NCI-H1105 treated with DMSO at 0.1 percent for 48 hours (cell line): Measurements from ENCODE around the gene ANP32A.
"Not testable (repeated sequence)": the region's sequence is repeated elsewhere in the genome, so short reads cannot be mapped to it uniquely, and the experiment has no call there.

Experiments used
- DNase-seq: peaks from one replicate; lab custom pipeline; 2025; lab: John Stamatoyannopoulos, UW

The ANP32A gene

GRCh38 chr15:68820295-68821189 lies at the start of gene ANP32A:
TSS of gene ANP32A (minus strand) at chr15:68820895. CDS start at chr15:68820751, 144 bp downstream.
- DNase-seq: peak; percentile 96

- DNase-seq: no peak
Measured at GRCh38 chr15:68868296-68868695, 47.6 kb upstream of the ANP32A start.

- DNase-seq: no peak
Measured at GRCh38 chr15:68862415-68862814, 41.7 kb upstream of the ANP32A start.

GRCh38 chr15:68858666-68859065 lies 38.0 kb upstream of the ANP32A start:
- not testable (repeated sequence) for DNase-seq

DNA sequence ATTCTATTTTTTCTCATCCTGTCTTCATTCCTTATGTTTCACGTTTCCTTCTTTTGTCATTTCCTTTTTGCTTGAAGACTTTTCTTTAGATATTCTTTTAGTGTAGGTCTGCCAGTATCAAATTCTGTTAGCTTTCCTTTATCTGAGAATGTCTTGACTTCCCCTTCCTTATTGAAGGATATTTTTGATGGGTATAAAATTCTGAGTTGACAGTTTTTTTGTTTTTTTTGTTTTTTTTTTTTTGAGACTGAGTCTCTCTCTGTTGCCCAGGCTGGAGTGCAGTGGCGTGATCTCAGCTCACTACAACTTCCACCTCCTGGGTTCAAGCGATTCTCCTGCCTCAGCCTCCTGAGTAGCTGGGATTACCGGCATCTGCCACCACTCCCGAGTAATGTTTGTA lies 36.7 kb upstream of the ANP32A start:
- DNase-seq: not testable (repeated sequence)

DNA sequence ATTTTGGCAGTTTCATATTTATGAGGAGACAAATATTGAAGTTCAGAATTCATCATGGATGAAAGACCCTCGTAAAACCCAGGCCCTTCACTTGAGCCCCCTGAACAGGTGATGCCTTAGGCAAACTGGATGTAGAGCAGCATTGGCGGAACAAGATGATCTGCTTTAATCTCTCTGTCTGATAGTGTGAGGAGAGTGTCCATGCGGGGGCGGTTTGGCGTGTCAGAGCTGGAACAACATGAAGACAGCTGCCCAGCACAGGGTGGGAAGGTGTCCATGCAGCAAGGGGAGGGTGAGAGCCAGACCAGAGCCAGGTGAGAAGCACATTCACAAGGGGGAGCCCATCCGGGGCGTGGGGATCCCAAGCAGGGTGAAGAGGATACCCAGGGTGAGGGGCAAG lies 31.8 kb upstream of the ANP32A start:
- no peak for DNase-seq

DNA sequence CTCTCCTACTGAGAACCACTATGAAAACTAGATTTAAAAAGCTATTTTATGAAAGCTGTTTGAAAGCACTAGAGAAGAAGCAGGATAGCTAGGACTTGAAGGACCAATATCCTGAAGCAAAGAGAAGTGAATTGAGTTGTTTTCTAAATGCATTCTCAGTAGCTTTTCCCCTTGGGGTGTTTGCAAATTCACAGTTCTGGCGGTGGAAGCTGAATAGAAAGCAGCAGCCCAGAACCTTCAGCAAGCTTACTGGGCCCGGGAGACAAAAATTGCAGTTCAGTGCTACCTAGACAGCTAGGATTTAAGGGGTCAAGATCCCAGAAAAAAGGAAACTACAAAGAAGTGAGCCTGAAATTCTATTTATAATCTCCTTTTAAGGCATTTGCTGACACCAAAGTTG lies 31.3 kb upstream of the ANP32A start:
- DNase-seq: no peak

DNA sequence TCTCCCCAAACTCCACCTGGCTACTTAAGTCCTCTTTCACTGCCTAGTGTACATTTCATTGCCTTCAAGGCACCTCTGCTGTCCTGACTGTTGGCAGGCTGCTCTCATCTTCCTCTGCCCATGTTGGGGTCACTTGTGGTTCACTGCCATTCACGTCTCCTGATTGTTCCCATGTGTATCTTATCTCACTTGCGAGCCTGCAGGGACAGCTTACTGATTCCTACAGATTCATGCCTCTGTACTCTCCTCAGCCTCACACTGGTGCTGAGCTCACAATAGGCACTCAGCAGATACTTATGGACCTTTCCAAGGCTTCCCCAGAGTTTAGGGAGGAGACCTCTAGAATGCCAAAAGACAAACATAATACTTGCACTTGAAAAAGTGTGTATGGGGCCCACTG lies 28.8 kb upstream of the ANP32A start:
- DNase-seq: no peak

DNA sequence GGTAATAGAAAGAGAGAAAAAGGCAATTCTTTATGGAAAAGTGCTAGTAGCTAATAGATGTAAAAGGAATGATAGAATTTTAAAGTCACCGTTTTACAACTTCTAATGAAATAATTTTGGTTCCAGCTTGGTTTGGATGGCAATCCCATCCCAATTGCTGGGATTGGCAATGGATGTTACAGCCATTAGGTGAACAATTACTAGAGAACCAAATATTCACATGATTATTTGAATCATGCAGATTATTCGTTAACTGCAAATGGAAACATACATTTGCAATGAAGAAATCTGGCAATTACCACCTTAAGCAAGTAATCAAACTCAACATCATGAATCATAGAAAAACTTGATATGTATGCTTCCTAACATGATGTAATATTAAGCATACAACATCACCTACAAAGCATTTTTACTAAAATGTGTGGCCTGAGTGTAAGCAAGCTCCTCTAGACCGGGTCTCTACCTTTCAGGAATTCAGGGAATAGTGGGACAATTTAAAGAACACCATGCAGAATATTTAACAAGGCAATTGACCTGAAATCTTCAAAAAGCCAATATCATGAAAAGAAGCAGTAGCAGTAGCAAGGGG lies 26.2 kb upstream of the ANP32A start:
- DNase-seq: no peak

GRCh38 chr15:68844856-68845550 lies 24.3 kb upstream of the ANP32A start:
- DNase-seq: no peak

GRCh38 chr15:68843425-68844311 lies 23.0 kb upstream of the ANP32A start:
- no peak for DNase-seq

- DNase-seq: no peak
Measured at GRCh38 chr15:68842958-68843357, 22.3 kb upstream of the ANP32A start.

- no peak for DNase-seq
Measured at GRCh38 chr15:68834346-68834745, 13.7 kb upstream of the ANP32A start.

GRCh38 chr15:68833700-68834331 lies 13.1 kb upstream of the ANP32A start:
- no peak for DNase-seq

- no peak for DNase-seq
Measured at GRCh38 chr15:68830141-68830785, 9.6 kb upstream of the ANP32A start.

DNA sequence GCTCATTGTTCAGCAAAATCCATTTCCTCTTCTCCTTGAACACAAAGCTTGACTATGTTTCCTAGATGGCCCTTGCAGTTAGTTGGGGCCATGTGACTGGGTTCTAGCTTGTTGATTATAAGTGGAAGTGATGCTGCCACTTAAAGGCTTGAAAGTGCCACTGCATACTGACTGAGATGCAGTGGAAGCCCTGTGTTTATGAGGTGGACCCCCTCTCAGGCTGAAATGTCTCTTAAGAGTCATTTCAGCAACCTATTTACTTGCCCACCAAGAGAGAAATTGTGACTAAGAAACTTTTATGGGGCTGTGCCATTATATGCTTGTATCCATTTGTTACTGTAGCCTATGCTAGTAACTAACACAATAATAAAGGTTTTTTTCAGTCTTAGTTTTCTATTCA lies 8.4 kb upstream of the ANP32A start:
- DNase-seq: peak; percentile 12

GRCh38 chr15:68823561-68823960 lies 2.9 kb upstream of the ANP32A start:
- no peak for DNase-seq

GRCh38 chr15:68822818-68823217 lies 2.1 kb upstream of the ANP32A start:
- DNase-seq: no peak

DNA sequence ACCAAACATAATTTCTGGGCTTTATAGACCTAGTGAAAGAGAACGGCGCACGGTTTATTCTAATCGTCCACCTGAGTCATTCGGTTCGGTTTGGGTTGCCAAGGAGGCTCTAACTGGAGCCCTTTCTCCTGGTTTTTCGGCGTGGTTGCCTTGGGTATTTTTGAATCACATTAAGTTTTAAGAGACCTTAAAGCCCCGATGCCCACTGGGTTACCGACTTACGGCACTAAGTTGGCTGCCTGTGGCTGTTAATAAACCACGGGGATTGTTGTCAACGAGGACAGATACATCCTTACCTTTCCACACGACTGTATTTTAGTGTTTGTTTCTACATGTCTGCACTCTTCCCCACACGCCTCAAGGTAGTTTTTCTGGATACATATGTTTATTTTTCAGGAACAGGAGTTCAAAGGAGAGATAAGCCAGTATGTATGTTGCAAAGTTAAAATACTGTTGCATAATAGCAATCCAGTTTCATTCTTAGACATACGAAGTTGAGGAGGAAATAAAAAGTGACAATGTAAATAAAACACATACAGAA lies 1.2 kb upstream of the ANP32A start:
- peak; percentile 53 for DNase-seq

DNA sequence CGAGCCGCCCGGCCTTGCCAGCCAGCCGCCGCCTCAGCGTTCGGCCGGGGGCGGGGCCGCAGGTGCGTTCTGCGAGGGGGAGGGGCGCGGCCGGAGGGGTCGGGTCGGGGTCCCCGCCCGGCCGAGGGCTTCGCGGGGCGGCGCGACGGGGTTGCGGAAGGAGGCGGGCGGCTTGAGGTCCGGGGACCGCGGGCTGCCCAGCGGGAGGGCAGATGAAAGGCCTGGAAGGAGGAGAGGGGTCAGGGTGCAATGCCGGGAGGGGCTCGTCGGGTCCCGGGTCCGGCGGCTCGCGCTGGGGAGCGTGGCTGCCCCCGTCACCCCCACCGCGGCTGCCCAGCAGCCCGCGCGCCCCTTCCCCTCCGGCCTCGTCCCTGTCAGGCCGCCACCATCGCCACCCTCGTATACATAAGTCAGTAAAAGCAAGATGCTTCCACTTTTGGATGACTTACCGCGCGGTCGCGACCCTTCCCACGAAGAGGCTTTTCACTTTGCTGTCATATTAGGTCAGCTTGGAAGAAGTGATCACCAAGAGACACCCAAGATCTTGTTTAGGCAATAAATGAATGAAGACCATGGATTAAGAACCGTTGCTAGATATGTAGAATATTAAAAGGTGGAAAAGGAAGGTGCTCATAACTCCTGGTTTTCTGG lies 620 bp upstream of the ANP32A start:
- peak; percentile 53 for DNase-seq
